A673 (cell line): ENCODE data around the gene MAD2L2.

Experiments
- EZH2 ChIP-seq: fragments of 200-600 bp; sonication (generic); IDR thresholded peaks from 2 replicates; pipeline ENCODE4 v1.6.1; 2017; ENCODE audit warnings: borderline replicate concordance, low read depth, mild to moderate bottlenecking, mixed read lengths, antibody characterized with exemption, low read length; ENCODE audit not compliant: poor library complexity, severe bottlenecking
- TF ChIP-seq, protein P1 (sequence below): fragments of 300-800, 200-600 bp; sonication (generic); conservative IDR thresholded peaks from 2 replicates; pipeline ENCODE4 v1.5.1; 2017; ENCODE audit warnings: low read depth, mild to moderate bottlenecking, antibody characterized with exemption, low read length, moderate library complexity, mixed read lengths

DNA sequence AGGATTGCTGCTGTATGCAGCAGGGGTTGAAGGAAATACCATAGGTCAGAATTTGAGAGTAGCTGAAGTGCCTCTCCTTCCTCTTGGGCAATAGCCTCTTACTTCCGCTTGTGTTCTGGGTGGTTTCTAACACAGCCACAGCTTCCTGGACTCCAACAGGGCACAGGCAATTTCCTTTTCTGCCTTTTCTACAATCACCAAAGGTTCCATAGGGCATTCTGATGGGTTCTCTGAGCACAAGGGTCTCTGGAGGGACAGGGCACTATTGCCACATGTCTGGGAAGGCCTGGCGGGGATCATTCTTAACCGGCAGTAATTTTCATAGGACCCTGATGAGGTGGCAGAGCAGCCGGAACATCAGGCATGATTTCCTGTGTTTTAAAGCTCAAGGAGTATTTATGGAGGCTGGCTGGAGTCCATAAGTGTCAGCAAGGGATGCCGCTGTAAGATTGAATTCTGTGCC lies 49.5 kb upstream of the MAD2L2 start:
- TF ChIP-seq, protein P1, sequence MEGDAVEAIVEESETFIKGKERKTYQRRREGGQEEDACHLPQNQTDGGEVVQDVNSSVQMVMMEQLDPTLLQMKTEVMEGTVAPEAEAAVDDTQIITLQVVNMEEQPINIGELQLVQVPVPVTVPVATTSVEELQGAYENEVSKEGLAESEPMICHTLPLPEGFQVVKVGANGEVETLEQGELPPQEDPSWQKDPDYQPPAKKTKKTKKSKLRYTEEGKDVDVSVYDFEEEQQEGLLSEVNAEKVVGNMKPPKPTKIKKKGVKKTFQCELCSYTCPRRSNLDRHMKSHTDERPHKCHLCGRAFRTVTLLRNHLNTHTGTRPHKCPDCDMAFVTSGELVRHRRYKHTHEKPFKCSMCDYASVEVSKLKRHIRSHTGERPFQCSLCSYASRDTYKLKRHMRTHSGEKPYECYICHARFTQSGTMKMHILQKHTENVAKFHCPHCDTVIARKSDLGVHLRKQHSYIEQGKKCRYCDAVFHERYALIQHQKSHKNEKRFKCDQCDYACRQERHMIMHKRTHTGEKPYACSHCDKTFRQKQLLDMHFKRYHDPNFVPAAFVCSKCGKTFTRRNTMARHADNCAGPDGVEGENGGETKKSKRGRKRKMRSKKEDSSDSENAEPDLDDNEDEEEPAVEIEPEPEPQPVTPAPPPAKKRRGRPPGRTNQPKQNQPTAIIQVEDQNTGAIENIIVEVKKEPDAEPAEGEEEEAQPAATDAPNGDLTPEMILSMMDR = no peak
- no peak for TF ChIP-seq EZH2
